Measurements from ENCODE around the gene GPX5.

DNA sequence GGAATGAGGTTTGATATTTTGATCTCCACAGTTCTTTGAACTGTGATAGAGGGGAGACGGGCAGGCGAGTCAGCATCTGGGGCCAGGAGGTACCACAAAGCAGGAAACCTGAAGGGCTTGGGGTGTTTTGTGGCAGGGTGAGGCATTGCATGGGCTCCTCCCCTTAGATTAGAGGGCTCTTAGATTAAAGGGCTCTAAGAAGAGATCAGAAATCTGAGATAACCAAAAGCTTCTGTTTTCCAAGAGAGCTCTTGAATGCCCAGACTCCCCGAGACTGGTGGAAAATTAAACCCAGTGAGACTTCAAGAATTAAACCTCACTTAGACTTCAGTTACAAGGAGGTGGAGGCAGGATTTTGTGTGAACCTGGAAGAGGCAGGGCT, 2.4 kb upstream of the GPX5 start:
- TF ChIP-seq, protein P1, sequence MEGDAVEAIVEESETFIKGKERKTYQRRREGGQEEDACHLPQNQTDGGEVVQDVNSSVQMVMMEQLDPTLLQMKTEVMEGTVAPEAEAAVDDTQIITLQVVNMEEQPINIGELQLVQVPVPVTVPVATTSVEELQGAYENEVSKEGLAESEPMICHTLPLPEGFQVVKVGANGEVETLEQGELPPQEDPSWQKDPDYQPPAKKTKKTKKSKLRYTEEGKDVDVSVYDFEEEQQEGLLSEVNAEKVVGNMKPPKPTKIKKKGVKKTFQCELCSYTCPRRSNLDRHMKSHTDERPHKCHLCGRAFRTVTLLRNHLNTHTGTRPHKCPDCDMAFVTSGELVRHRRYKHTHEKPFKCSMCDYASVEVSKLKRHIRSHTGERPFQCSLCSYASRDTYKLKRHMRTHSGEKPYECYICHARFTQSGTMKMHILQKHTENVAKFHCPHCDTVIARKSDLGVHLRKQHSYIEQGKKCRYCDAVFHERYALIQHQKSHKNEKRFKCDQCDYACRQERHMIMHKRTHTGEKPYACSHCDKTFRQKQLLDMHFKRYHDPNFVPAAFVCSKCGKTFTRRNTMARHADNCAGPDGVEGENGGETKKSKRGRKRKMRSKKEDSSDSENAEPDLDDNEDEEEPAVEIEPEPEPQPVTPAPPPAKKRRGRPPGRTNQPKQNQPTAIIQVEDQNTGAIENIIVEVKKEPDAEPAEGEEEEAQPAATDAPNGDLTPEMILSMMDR (IDR thresholded peaks at IDR 0.05): no peak
- no peak for TF ChIP-seq POLR2A (IDR thresholded peaks at IDR 0.05)
